ENCODE measurements around the gene BMP8B.
A peak's percentile ranks its signal among the peaks of the same experiment; 100 is the strongest.

DNA sequence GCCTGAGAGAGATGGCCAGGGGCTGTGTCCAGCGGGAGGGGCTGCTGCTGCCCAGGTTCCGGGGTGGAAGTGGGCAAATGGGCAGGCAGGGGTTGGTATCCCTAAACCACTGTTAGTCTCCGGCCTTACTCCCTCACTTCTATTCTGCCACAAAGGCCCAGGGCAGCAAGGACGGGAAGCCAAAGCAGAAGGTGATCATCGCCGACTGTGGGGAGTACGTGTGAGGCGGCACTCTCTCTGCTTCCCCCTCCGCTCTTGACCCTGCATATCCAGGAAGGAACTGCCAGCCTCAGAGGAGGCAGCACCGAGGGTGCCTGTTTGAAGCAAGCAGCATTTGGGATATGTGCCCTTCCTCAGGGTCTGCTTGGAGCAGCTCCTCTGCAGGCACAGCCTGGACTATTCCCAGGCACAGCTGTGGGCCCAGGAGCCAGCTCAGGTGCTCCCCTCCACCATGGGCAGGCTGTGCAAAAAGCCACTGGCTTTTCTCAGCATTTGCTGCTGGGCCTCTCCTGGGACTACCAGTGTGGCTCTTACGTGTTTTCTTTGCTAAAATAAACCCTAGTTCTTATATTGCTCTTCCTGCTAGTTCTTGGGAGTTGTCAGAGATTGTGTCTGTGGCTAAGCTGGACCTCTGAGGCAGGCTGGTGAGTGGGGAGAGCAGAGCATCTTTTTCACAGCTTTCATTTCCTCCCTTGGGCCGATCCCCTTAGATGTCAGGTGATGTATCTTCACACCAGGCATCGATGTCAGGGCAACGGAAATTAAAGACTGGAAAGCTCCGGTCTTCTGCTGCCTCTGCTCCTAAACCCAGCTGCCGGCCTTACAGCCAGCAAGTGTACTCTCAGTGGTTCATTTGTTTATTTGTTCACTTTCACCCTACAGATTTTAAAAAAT is 35.3 kb downstream of the BMP8B start:
- TF ChIP-seq, protein P1, sequence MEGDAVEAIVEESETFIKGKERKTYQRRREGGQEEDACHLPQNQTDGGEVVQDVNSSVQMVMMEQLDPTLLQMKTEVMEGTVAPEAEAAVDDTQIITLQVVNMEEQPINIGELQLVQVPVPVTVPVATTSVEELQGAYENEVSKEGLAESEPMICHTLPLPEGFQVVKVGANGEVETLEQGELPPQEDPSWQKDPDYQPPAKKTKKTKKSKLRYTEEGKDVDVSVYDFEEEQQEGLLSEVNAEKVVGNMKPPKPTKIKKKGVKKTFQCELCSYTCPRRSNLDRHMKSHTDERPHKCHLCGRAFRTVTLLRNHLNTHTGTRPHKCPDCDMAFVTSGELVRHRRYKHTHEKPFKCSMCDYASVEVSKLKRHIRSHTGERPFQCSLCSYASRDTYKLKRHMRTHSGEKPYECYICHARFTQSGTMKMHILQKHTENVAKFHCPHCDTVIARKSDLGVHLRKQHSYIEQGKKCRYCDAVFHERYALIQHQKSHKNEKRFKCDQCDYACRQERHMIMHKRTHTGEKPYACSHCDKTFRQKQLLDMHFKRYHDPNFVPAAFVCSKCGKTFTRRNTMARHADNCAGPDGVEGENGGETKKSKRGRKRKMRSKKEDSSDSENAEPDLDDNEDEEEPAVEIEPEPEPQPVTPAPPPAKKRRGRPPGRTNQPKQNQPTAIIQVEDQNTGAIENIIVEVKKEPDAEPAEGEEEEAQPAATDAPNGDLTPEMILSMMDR (IDR thresholded peaks at IDR 0.05 in 8 of 11, conservative IDR thresholded peaks at IDR 0.05 in 3 of 11), result no peak
- TF ChIP-seq POLR2AphosphoS5 (IDR thresholded peaks at IDR 0.05), result peak in 1 of 3 donors; percentile 26
- TF ChIP-seq POLR2A (IDR thresholded peaks at IDR 0.05), result no peak

Data from spleen (tissue), 7 donors.